MCF 10A (cell line): Measurements from ENCODE around the gene OVOL3. TPM values are rescaled to one million over a fixed set of nuclear protein-coding genes. Genes with fewer than 3 reads are reported as not detected.
A peak's percentile ranks its signal among the peaks of the same experiment; 100 is the strongest.

Experiments
- BruUV-seq: library from RNA; stranded (reverse); fragments of 400-500 nt; replicated peaks from 2 replicates; lab custom pipeline; 2021; lab: Mats Ljungman, UMichigan
- CTCF ChIA-PET: fragments of 300-600 bp; sonication (Branson Sonifier 250); formaldehyde crosslinking; extraction: SDS; loops from one replicate; lab custom pipeline; 2021; ENCODE audit warnings: antibody characterized with exemption, inconsistent platforms; lab: Yijun Ruan, JAX
- POLR2A ChIA-PET: fragments of 300-600, 350-650 bp; sonication (Branson Sonifier 250); formaldehyde crosslinking; extraction: SDS; loops from one replicate; lab custom pipeline; 2020; ENCODE audit warnings: antibody characterized with exemption, inconsistent platforms; lab: Yijun Ruan, JAX
- DNase-seq: peaks from one replicate; pipeline ENCODE4 v3.0.0-alpha.2; 2018; ENCODE audit not compliant: unreplicated experiment
- H3K27ac Mint-ChIP-seq: one replicate; pipeline ENCODE4 v1.8.0; 2022; ENCODE audit warnings: mild to moderate bottlenecking, low read depth, mixed read lengths; ENCODE audit not compliant: unreplicated experiment
- H3K27me3 Mint-ChIP-seq: one replicate; pipeline ENCODE4 v1.8.0; 2022; ENCODE audit warnings: mixed read lengths; ENCODE audit not compliant: insufficient read depth, unreplicated experiment
- H3K36me3 Mint-ChIP-seq: one replicate; pipeline ENCODE4 v1.8.0; 2022; ENCODE audit warnings: mild to moderate bottlenecking, moderate library complexity, mixed read lengths; ENCODE audit not compliant: insufficient read depth, unreplicated experiment
- H3K4me1 Mint-ChIP-seq: one replicate; pipeline ENCODE4 v1.8.0; 2022; ENCODE audit warnings: mixed read lengths; ENCODE audit not compliant: insufficient read depth, unreplicated experiment
- H3K4me3 Mint-ChIP-seq: one replicate; pipeline ENCODE4 v1.8.0; 2022; ENCODE audit warnings: mild to moderate bottlenecking, moderate library complexity, mixed read lengths; ENCODE audit not compliant: unreplicated experiment
- H3K9me3 Mint-ChIP-seq: one replicate; pipeline ENCODE4 v1.8.0; 2022; ENCODE audit warnings: mixed read lengths; ENCODE audit not compliant: unreplicated experiment
- intact Hi-C: fragments of 100-400 bp; cut with micrococcal nuclease; formaldehyde crosslinking; loops from 2 replicates; pipeline ENCODE4 v1.14.1; 2022
- total RNA-seq: library from RNA; stranded (reverse); gene quantifications from 2 replicates; pipeline ENCODE4 v1.2.3, GENCODE V29; 2022
- TF ChIP-seq, protein P1 (sequence below): fragments of 200-600 bp; IDR thresholded peaks from one replicate; pipeline ENCODE4 v1.8.0; 2022; ENCODE audit warnings: antibody characterized with exemption, mild to moderate bottlenecking; ENCODE audit not compliant: unreplicated experiment

The OVOL3 gene
- total RNA-seq, 1 experiment from 2014 or later: not detected

DNA sequence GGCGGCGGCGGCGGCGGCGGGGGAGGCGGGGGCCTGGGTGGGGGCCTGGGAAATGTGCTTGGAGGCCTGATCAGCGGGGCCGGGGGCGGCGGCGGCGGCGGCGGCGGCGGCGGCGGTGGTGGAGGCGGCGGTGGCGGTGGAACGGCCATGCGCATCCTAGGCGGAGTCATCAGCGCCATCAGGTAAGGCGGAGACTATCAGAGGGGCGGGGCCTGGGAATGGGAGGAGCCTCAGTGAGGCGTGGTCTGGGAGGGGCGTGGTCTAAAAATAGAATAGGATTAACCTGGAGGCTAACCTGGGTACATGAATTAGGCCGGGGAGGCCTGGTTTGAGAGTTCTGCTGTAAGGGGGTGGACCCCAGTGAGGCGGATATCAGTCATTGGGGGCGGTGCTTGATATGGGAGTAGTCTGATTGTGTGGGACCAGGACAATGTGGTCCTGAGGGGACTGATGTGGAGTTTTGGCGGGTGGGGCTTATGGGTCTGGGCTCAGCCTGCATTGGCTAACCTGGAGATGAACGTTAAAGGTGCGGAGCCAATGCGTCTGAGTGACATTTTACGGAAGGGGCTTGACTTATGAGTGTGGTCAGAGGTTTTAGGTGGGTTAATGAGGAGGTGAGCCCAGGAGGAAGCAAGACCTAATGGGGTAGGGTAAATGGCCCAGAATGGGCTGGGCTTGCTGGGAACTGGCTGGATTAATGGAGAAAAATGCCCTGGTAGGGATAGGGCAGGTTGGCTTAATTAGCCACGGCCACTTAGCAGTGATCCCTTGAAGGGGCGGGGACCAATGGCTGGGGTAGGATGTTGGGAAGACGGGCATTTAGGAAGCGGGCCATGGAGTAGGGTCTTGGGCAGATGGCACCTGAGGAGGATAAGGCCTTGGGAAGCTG lies 30.3 kb downstream of the OVOL3 start:
- ChIA-PET CTCF (no interaction called here), POLR2A (interaction anchor here (0.6 to 2.0 kb wide), 3 partner anchors 9 to 247 kb away, joined by 4 to 40 read pairs (median 20); no protein-coding TSS in a partner anchor)
- no TSS peak for BruUV-seq
- peak; percentile 95 for DNase-seq
- TF ChIP-seq, protein P1, sequence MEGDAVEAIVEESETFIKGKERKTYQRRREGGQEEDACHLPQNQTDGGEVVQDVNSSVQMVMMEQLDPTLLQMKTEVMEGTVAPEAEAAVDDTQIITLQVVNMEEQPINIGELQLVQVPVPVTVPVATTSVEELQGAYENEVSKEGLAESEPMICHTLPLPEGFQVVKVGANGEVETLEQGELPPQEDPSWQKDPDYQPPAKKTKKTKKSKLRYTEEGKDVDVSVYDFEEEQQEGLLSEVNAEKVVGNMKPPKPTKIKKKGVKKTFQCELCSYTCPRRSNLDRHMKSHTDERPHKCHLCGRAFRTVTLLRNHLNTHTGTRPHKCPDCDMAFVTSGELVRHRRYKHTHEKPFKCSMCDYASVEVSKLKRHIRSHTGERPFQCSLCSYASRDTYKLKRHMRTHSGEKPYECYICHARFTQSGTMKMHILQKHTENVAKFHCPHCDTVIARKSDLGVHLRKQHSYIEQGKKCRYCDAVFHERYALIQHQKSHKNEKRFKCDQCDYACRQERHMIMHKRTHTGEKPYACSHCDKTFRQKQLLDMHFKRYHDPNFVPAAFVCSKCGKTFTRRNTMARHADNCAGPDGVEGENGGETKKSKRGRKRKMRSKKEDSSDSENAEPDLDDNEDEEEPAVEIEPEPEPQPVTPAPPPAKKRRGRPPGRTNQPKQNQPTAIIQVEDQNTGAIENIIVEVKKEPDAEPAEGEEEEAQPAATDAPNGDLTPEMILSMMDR: no peak
- H3K9me3 Mint-ChIP-seq: no peaks in the 10 kb centered on the region
- peaks cover 46% of the 10 kb centered on the region for H3K36me3 Mint-ChIP-seq
- H3K4me3 Mint-ChIP-seq: peak overlapping the region; percentile 97
- H3K27ac Mint-ChIP-seq: peak overlapping the region; percentile 97
- intact Hi-C loops: no loop called here
- peaks cover 34% of the 10 kb centered on the region for H3K4me1 Mint-ChIP-seq
- no peaks in the 10 kb centered on the region for H3K27me3 Mint-ChIP-seq

DNA sequence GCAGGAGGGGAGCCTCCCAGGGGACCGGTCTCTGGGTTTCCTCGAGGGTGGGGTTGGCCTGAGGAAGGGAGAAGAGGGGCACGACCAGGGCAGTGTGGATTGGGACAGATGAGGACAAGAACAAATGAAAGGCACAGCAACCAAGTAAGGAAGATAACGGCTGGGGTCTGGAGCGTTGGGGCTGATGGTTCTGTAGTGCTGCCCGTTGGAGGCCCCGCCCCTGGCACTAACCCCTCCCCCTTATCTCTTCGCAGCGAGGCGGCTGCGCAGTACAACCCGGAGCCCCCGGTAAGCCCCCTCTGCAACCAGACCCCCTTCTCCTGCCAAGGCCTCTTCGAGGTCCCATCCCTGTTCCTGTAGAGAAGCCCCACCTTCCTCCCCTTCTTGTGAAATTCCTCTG lies 31.1 kb downstream of the OVOL3 start:
- POLR2A ChIA-PET: no interaction called here
- Mint-ChIP-seq H3K27me3 (no peaks in the 10 kb centered on the region), H3K36me3 (peaks cover 54% of the 10 kb centered on the region), H3K27ac (peak overlapping the region; percentile 97), H3K4me1 (peaks cover 32% of the 10 kb centered on the region), H3K9me3 (no peaks in the 10 kb centered on the region), H3K4me3 (no peak overlapping the region)
- no TSS peak for BruUV-seq
- no peak for DNase-seq
- CTCF ChIA-PET: interaction anchor here (0.8 to 2.9 kb wide), 2 partner anchors 14 to 15 kb away, joined by 3 to 8 read pairs; no protein-coding TSS in a partner anchor
- intact Hi-C loops: no loop called here
- TF ChIP-seq, protein P1: no peak

DNA sequence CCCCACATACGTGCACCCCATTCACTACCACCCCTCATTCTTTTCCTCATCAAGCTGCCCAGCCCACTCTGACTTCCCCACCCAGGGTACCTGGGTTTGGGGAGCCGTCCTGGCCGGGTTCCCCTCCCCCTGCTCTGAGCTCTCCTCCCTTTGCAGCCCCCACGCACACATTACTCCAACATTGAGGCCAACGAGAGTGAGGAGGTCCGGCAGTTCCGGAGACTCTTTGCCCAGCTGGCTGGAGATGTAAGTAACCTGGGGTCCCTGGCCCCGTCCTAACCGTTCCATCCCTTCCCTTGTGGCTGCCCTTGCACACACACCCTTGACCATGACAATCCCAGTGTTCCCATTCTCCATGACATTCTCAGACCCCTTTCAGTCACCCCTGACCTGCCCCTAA lies 31.6 kb downstream of the OVOL3 start:
- Mint-ChIP-seq H3K36me3 (peaks cover 58% of the 10 kb centered on the region), H3K4me3 (no peak overlapping the region), H3K9me3 (no peaks in the 10 kb centered on the region), H3K27ac (no peak overlapping the region), H3K4me1 (peaks cover 31% of the 10 kb centered on the region), H3K27me3 (no peaks in the 10 kb centered on the region)
- no peak for DNase-seq
- no TSS peak for BruUV-seq
- POLR2A ChIA-PET: no interaction called here
- TF ChIP-seq, protein P1: no peak
- CTCF ChIA-PET: interaction anchor here (0.8 to 2.9 kb wide), 2 partner anchors 14 to 15 kb away, joined by 3 to 8 read pairs; no protein-coding TSS in a partner anchor
- intact Hi-C loops: no loop called here

DNA sequence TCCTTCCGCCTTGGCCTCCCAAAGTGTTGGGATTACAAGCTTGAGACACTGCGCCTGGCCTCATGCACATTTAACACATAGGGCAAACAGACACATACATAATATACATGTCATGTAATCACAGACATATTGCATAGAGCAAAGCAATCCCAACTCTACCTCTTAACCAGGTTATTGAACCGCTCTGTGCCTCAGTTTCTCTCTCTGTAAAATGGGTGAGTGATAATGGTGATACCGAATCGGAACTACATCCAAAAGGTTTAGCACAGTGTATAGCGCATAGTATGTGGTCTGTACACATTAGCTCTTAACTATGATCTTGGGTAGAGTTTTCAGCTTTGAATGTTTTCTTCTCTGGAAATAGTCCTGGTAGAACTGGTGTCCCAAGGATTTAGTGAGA lies 33.7 kb downstream of the OVOL3 start:
- ChIA-PET CTCF (interaction anchor here (1.1 to 2.9 kb wide), 3 partner anchors 16 to 25 kb away, joined by 4 to 8 read pairs (median 8); no protein-coding TSS in a partner anchor), POLR2A (no interaction called here)
- H3K27me3 Mint-ChIP-seq: no peaks in the 10 kb centered on the region
- DNase-seq: no peak
- H3K4me3 Mint-ChIP-seq: no peak overlapping the region
- H3K4me1 Mint-ChIP-seq: peaks cover 44% of the 10 kb centered on the region
- H3K27ac Mint-ChIP-seq: no peak overlapping the region
- intact Hi-C loops: no loop called here
- H3K9me3 Mint-ChIP-seq: no peaks in the 10 kb centered on the region
- BruUV-seq: no TSS peak
- peaks cover 80% of the 10 kb centered on the region for H3K36me3 Mint-ChIP-seq
- TF ChIP-seq, protein P1: no peak
